Nephron progenitor cell (in vitro differentiated cells): ENCODE results near the gene STK17A.

Experiments used
- DNase-seq: peaks from one replicate; pipeline ENCODE4 v3.0.0; 2021
- H3K27ac Mint-ChIP-seq: 2 replicates; pipeline ENCODE4 v1.8.0; 2021; ENCODE audit warnings: mild to moderate bottlenecking, moderate library complexity, mixed read lengths
- H3K27me3 Mint-ChIP-seq: 2 replicates; pipeline ENCODE4 v1.8.0; 2021; ENCODE audit warnings: mild to moderate bottlenecking, low read depth, mixed read lengths; ENCODE audit not compliant: poor library complexity
- H3K36me3 Mint-ChIP-seq: 2 replicates; pipeline ENCODE4 v1.8.0; 2021; ENCODE audit warnings: low read depth, mixed read lengths
- H3K4me1 Mint-ChIP-seq: 2 replicates; pipeline ENCODE4 v1.8.0; 2021; ENCODE audit warnings: mixed read lengths
- H3K4me3 Mint-ChIP-seq: 2 replicates; pipeline ENCODE4 v1.8.0; 2021; ENCODE audit warnings: mild to moderate bottlenecking, moderate library complexity, mixed read lengths
- H3K9me3 Mint-ChIP-seq: 2 replicates; pipeline ENCODE4 v1.8.0; 2021; ENCODE audit warnings: mild to moderate bottlenecking, moderate library complexity, mixed read lengths
- CTCF ChIP-seq: fragments of 200-600 bp; sonication (generic); IDR thresholded peaks from 2 replicates; pipeline ENCODE4 v1.5.0; 2021; ENCODE audit warnings: antibody characterized with exemption

Gene STK17A

GRCh38 chr7:43643846-43644245 lies 60.9 kb downstream of the STK17A start:
- DNase-seq, result no peak
- H3K27ac Mint-ChIP-seq, result peak overlapping the region; percentile 60
- peaks cover 59% of the 10 kb centered on the region for H3K36me3 Mint-ChIP-seq
- no peak for TF ChIP-seq CTCF
- H3K4me3 Mint-ChIP-seq, result no peak overlapping the region
- H3K27me3 Mint-ChIP-seq, result peaks cover 3% of the 10 kb centered on the region
- no peaks in the 10 kb centered on the region for H3K4me1 Mint-ChIP-seq
- no peaks in the 10 kb centered on the region for H3K9me3 Mint-ChIP-seq

- Mint-ChIP-seq H3K4me1 (peaks cover 13% of the 10 kb centered on the region), H3K4me3 (no peak overlapping the region), H3K9me3 (no peaks in the 10 kb centered on the region), H3K27ac (peak overlapping the region; percentile 85), H3K36me3 (peaks cover 48% of the 10 kb centered on the region), H3K27me3 (peaks cover 3% of the 10 kb centered on the region)
- no peak for TF ChIP-seq CTCF
- DNase-seq, result no peak
Measured at GRCh38 chr7:43645699-43646226, 62.9 kb downstream of the STK17A start.

- Mint-ChIP-seq H3K27ac (peak overlapping the region; percentile 83), H3K36me3 (peaks cover 51% of the 10 kb centered on the region), H3K4me3 (no peak overlapping the region), H3K9me3 (no peaks in the 10 kb centered on the region), H3K4me1 (peaks cover 21% of the 10 kb centered on the region), H3K27me3 (peaks cover 3% of the 10 kb centered on the region)
- no peak for TF ChIP-seq CTCF
- no peak for DNase-seq
Measured at GRCh38 chr7:43646603-43647338, 63.9 kb downstream of the STK17A start.

- Mint-ChIP-seq H3K4me3 (no peak overlapping the region), H3K9me3 (no peaks in the 10 kb centered on the region), H3K36me3 (peaks cover 56% of the 10 kb centered on the region), H3K27me3 (peaks cover 3% of the 10 kb centered on the region), H3K4me1 (peaks cover 23% of the 10 kb centered on the region), H3K27ac (peak overlapping the region; percentile 83)
- no peak for DNase-seq
- no peak for TF ChIP-seq CTCF
Measured at GRCh38 chr7:43647339-43647672, 64.4 kb downstream of the STK17A start.

- H3K4me3 Mint-ChIP-seq, result no peak overlapping the region
- DNase-seq, result no peak
Measured at GRCh38 chr7:43647673-43648472, 65.0 kb downstream of the STK17A start.

More at GRCh38 chr7:43647673-43648472, 65.0 kb downstream of the STK17A start:
- Mint-ChIP-seq H3K9me3 (no peaks in the 10 kb centered on the region), H3K27ac (peak overlapping the region; percentile 86), H3K36me3 (peaks cover 62% of the 10 kb centered on the region), H3K27me3 (peaks cover 3% of the 10 kb centered on the region), H3K4me1 (peaks cover 26% of the 10 kb centered on the region)
- no peak for TF ChIP-seq CTCF
